SK-MEL-5 (cell line): Measurements from ENCODE around the gene PCDHB6. TPM values are rescaled to one million over a fixed set of nuclear protein-coding genes. Genes with fewer than 3 reads are reported as not detected.
"Not testable (repeated sequence)": the region's sequence is repeated elsewhere in the genome, so short reads cannot be mapped to it uniquely, and the experiment has no call there.

Experiments used
- DNase-seq: peaks from one replicate; pipeline ENCODE4 v3.0.0-alpha.2; 2016; ENCODE audit warnings: low read depth, low spot score
- in situ Hi-C: cut with HindIII; loops from 2 replicates; pipeline ENCODE4 v1.10.0; 2016; ENCODE audit warnings: low sequenced_read_pairs, high pct_unique_total_duplicates, low pct_unique_long_range_greater_than_20kb
- polyA plus RNA-seq, 2 experiments: library from polyadenylated mRNA; depleted of rRNA; stranded (reverse); fragments of >200 nt; gene quantifications; 2 replicates each; pipeline ENCODE4 v1.2.3, GENCODE V29; 2015
- total RNA-seq: library from RNA; depleted of rRNA; stranded (reverse); fragments of >200 nt; shearing (Covaris generic); gene quantifications from 2 replicates; pipeline ENCODE4 v1.2.3, GENCODE V29; 2014; rRNA removed

Gene PCDHB6
- total RNA-seq = 0.21 and 0.43 TPM in 2 replicates
- polyA plus RNA-seq (2015; cell fraction: cytosol; rRNA removed) = 0.62 and 1.8 TPM in 2 replicates
- 0.09 and 0.54 TPM in 2 replicates for polyA plus RNA-seq (2015; cell fraction: nucleus; rRNA removed)

DNA sequence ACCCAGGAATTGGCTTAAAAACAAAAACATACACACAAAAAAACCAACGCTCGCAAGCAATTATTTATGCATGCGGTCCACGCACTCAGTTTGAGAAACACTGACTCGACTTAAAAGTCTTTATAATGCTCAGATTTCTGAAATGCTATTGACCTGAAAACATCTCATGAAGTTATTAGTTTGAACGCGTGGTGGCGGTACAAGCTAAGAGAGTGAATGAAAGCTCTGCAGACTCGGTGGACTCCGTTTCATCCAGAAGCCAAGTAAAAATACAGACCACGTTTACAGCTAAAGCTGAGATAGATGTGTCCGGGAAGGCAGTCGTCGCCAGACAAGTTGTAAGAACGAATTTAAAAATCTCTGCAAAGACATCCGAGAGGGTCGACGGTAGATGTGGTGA lies at the start of gene PCDHB6:
Gene PCDHB6, plus strand, starts transcription at position 246 of the 400 bp plus-strand sequence. CDS start 201 bp downstream, outside the sequence.
- in situ Hi-C loops = no loop called here

DNA sequence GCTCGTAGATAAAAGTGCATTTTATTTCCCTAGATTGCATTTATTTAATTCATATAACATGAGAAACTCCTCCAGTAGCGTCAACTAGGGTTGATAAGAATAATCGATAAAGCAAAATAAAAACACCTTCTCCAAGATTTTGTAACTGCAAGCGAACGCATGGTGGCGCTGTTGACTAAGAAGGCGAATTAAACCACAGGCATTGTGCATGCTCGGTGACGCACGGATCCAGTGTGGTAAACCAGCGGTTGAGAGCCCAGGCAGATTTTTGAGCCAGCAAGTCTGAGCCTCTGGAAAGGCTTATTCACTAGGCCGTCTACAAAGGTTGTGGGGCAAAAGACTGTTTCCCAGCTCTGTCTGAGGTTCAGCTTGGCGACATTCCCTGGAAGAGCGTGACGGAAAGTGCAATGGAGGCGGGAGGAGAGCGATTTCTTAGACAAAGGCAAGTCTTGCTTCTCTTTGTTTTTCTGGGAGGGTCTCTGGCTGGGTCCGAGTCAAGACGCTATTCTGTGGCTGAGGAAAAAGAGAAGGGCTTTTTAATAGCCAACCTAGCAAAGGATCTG lies 49.5 kb upstream of the PCDHB6 start, which contains the start of gene PCDHB3:
Gene PCDHB3, plus strand, starts transcription at position 231 of the 563 bp plus-strand sequence. Its CDS starts 177 bp downstream, at position 408.
- in situ Hi-C loops = no loop called here

More for the DNA sequence above, at the start of gene PCDHB6:
- peak; percentile 67 for DNase-seq

DNA sequence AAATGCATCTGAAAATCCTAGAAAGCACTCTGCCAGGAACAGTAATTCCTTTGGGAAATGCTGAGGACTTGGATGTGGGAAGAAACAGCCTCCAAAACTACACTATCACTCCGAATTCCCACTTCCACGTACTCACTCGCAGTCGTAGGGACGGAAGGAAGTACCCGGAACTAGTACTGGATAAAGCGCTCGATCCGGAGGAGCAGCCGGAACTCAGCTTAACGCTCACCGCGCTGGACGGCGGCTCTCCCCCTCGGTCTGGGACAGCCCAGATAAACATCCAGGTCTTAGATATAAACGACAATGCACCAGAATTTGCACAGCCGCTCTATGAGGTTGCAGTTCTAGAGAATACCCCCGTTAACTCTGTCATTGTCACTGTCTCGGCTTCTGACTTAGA lies 48.8 kb upstream of the PCDHB6 start:
- no peak for DNase-seq
- in situ Hi-C loops = no loop called here

More for the DNA sequence above, 49.5 kb upstream of the PCDHB6 start, which contains the start of gene PCDHB3:
- DNase-seq = peak; percentile 66

DNA sequence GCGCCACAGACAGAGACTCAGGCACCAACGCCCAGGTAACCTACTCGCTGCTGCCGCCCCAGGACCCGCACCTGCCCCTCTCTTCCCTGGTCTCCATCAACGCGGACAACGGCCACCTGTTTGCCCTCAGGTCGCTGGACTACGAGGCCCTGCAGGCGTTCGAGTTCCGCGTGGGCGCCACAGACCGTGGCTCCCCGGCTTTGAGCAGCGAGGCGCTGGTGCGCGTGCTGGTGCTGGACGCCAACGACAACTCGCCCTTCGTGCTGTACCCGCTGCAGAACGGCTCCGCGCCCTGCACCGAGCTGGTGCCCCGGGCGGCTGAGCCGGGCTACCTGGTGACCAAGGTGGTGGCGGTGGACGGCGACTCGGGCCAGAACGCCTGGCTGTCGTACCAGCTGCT lies 47.8 kb upstream of the PCDHB6 start:
- in situ Hi-C loops, DNase-seq: not testable (repeated sequence)

DNA sequence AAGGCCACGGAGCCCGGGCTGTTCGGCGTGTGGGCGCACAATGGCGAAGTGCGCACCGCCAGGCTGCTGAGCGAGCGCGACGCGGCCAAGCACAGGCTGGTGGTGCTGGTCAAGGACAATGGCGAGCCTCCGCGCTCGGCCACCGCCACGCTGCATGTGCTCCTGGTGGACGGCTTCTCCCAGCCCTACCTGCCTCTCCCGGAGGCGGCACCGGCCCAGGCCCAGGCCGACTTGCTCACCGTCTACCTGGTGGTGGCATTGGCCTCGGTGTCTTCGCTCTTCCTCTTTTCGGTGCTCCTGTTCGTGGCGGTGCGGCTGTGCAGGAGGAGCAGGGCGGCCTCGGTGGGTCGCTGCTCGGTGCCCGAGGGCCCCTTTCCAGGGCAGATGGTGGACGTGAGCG lies 47.4 kb upstream of the PCDHB6 start:
- DNase-seq, in situ Hi-C loops: not testable (repeated sequence)

DNA sequence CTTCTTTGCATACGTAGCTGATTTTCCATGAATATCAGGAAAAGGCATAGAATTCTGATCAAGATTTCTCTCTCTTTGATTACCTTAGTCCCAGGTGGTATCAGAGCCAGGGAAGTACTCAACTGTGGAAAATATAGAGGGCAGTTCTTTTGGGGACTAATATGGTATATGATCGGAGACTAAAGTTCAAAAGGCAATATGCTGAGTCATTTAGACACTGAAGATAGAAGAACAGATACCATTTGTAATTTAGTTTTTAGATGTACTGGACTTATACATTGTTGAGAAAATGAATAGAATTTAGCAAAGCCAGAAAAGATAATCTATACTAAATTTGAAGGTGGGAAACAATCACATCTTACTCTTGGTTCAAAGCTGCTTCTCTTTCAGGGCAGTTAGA lies 44.5 kb upstream of the PCDHB6 start:
- in situ Hi-C loops = no loop called here
- DNase-seq = no peak

DNA sequence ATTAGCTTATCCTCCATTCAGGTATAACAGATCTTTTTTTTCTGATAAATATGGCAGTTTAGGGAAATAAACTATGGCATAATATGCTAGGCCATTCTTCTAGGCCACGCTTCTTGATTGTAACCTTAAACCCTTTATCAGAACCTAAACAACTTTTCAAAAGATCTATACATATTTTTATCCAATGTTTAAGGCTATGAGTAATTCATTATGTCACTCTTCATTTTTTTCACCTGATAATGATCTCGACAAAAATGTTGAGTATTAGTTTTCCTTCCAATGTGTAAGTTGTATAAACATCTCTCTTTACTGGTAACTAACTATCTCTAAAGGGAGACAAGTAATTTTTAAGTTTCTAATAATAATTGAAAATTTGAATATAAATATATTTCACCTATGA lies 30.6 kb upstream of the PCDHB6 start:
- DNase-seq = no peak
- in situ Hi-C loops = no loop called here

DNA sequence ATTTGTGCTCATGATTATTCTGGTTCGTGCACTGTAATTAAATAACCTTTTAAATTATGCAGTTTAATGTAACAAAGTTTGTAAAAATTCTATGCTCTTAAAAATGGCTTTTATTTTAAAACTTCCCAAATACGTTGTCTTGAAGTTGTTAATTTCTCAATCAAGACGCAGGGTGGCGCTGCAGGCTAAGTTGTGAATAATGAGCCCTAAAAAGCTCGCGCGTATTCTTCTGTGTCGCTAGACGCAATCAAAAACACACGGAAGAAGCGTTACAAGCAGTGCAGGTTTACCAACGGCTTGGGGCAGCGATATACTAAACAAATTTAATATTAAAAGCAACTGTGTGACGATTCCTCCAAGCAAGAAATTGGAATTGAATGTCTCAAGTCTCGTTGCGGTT lies 28.3 kb upstream of the PCDHB6 start, which contains the start of gene PCDHB4:
Gene PCDHB4, plus strand, starts transcription at position 256 of the 400 bp plus-strand sequence. CDS start 181 bp downstream, outside the sequence.
- peak; percentile 64 for DNase-seq
- in situ Hi-C loops = no loop called here

DNA sequence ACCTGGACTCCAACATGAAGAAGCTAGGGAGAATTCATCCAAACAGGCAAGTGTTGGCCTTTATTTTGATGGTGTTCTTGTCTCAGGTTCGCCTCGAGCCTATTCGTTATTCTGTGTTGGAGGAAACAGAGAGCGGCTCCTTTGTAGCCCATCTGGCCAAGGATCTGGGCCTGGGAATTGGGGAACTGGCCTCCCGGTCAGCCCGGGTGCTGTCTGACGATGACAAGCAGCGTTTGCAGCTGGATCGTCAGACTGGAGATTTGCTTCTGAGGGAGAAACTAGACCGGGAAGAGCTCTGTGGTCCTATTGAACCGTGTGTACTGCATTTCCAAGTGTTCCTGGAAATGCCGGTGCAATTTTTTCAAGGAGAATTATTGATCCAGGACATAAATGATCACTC lies 27.9 kb upstream of the PCDHB6 start:
- DNase-seq = no peak

DNA sequence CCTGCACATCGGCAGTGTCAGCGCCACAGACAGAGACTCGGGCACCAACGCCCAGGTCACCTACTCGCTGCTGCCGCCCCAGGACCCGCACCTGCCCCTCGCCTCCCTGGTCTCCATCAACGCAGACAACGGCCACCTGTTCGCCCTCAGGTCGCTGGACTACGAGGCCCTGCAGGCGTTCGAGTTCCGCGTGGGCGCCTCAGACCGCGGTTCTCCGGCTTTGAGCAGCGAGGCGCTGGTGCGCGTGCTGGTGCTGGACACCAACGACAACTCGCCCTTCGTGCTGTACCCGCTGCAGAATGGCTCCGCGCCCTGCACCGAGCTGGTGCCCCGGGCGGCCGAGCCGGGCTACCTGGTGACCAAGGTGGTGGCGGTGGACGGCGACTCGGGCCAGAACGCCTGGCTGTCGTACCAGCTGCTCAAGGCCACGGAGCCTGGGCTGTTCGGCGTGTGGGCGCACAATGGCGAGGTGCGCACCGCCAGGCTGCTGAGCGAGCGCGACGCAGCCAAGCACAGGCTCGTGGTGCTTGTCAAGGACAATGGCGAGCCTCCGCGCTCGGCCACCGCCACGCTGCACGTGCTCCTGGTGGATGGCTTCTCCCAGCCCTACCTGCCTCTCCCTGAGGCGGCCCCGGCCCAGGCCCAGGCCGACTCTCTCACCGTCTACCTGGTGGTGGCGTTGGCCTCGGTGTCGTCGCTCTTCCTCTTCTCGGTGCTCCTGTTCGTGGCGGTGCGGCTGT lies 26.3 kb upstream of the PCDHB6 start:
- DNase-seq, in situ Hi-C loops: not testable (repeated sequence)

More for the DNA sequence above, 27.9 kb upstream of the PCDHB6 start:
- in situ Hi-C loops = no loop called here

DNA sequence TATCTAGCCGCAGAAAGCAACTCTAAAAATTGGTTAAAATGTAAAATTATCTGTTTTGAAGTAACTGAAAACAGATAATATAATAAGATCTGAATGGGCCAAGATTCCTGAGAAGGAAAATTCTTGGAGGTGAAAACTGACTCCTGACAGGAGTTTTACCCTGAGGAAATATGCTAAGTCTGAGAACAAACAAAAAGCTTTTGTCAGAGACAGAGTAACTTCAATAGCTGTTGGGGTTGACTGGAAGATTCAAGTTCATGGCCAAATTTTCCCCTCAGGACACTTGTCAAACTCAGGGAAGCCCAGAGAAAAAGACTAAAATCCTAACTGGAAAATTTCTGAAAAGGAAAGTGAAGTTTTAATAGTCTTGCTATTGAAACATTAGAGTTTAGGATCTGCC lies 22.6 kb upstream of the PCDHB6 start:
- peak; percentile 22 for DNase-seq
- in situ Hi-C loops = no loop called here

DNA sequence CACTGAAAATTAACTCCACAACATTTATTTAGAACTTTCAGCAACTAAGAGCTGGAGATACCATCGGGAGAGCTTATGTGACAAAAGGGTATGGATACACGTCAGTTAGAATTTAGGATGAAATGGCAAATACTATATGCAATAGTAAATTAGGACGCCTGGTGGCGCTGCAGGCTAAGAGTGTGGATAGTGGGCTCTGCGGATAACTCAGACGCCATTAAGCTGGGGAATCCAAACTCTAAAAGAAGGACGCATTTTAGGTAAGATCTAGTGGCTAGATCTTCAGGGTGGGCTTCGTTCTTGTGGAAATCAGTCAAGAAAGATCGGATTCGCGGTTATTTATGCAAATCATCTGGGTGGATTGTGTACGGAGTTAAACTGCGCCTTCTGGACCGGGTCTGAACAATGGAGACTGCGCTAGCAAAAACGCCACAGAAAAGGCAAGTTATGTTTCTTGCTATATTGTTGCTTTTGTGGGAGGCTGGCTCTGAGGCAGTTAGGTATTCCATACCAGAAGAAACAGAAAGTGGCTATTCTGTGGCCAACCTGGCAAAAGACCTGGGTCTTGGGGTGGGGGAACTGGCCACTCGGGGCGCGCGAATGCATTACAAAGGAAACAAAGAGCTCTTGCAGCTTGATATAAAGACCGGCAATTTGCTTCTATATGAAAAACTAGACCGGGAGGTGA lies 14.7 kb upstream of the PCDHB6 start, which contains the start of gene PCDHB5:
Gene PCDHB5, plus strand, starts transcription at position 177 of the 688 bp plus-strand sequence. Its CDS starts 229 bp downstream, at position 406.
- in situ Hi-C loops = no loop called here
- DNase-seq = peak; percentile 80

DNA sequence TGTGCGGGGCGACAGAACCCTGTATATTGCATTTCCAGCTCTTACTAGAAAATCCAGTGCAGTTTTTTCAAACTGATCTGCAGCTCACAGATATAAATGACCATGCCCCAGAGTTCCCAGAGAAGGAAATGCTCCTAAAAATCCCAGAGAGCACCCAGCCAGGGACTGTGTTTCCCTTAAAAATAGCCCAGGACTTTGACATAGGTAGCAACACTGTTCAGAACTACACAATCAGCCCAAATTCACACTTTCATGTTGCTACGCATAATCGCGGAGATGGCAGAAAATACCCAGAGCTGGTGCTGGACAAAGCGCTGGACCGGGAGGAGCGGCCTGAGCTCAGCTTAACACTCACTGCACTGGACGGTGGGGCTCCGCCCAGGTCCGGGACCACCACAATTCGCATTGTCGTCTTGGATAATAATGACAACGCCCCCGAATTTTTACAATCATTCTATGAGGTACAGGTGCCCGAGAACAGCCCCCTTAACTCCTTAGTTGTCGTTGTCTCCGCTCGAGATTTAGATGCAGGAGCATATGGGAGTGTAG lies 14.1 kb upstream of the PCDHB6 start:
- in situ Hi-C loops = no loop called here
- no peak for DNase-seq

DNA sequence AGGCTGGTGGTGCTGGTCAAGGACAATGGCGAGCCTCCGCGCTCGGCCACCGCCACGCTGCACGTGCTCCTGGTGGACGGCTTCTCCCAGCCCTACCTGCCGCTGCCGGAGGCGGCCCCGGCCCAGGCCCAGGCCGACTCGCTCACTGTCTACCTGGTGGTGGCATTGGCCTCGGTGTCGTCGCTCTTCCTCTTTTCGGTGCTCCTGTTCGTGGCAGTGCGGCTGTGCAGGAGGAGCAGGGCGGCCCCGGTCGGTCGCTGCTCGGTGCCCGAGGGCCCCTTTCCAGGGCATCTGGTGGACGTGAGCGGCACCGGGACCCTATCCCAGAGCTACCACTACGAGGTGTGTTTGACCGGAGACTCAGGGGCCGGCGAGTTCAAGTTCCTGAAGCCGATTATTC lies 12.5 kb upstream of the PCDHB6 start:
- in situ Hi-C loops, DNase-seq: not testable (repeated sequence)

DNA sequence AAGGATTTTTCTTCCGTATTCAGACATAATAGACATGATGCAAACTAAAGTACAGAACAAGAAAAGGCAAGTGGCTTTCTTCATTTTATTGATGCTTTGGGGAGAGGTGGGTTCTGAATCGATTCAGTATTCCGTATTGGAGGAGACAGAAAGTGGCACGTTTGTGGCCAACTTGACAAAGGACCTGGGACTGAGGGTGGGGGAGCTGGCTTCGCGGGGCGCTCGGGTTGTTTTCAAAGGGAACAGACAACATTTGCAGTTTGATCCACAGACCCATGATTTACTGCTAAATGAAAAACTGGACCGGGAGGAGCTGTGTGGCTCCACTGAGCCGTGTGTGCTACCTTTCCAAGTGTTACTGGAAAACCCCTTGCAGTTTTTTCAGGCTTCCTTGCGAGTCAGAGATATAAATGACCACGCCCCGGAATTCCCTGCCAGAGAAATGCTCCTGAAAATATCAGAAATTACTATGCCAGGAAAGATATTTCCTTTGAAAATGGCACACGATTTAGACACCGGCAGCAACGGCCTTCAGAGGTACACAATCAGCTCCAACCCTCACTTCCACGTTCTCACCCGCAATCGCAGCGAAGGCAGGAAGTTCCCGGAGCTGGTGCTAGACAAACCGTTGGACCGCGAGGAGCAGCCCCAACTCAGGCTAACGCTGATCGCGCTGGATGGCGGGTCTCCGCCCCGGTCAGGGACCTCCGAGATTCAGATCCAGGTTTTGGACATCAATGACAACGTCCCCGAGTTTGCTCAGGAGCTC lies 551 bp downstream of the PCDHB6 start:
- DNase-seq = no peak
- in situ Hi-C loops = no loop called here

DNA sequence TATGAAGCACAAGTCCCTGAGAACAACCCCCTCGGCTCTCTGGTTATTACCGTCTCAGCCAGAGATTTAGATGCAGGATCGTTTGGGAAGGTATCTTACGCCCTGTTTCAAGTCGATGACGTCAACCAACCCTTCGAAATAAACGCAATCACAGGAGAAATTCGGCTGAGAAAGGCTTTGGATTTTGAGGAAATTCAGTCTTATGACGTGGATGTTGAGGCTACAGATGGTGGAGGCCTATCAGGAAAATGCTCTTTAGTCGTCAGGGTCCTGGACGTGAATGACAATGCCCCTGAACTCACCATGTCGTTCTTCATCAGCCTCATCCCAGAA lies 1.1 kb downstream of the PCDHB6 start:
- no peak for DNase-seq
- in situ Hi-C loops = no loop called here

DNA sequence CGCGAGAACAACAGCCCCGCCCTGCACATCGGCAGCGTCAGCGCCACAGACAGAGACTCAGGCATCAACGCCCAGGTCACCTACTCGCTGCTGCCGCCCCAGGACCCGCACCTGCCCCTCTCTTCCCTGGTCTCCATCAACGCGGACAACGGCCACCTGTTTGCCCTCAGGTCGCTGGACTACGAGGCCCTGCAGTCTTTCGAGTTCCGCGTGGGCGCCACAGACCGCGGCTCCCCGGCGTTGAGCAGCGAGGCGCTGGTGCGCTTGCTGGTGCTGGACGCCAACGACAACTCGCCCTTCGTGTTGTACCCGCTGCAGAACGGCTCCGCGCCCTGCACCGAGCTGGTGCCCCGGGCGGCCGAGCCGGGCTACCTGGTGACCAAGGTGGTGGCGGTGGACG lies 1.8 kb downstream of the PCDHB6 start:
- DNase-seq, in situ Hi-C loops: not testable (repeated sequence)
